Measurements from ENCODE around the gene MESP1. TPM values are rescaled to one million over a fixed set of nuclear protein-coding genes. Genes with fewer than 3 reads are reported as not detected.

Gene MESP1
- total RNA-seq, 1 experiment from 2014 or later = 8.8 TPM

- DNase-seq (ENCODE audit: low read depth, low spot score) (no peak), ATAC-seq (no peak)
- Histone ChIP-seq H3K9me3 (ENCODE audit: control insufficient read depth in 1 of 2, insufficient read depth in 1 of 2, low read depth in 1 of 2, low read length in 2 of 2) (no peaks in the 10 kb centered on the region), H3K4me3 (replicated peaks in 1 of 2; ENCODE audit: low read depth in 1 of 2, low read length in 2 of 2) (no peak overlapping the region), H3K9ac (ENCODE audit: low read length) (no peak overlapping the region), H3K79me2 (ENCODE audit: insufficient read depth, low read length) (no peaks in the 10 kb centered on the region), H3K9me2 (ENCODE audit: insufficient read depth) (no peaks in the 10 kb centered on the region), H3K4me1 (ENCODE audit: control insufficient read depth in 1 of 2, insufficient read depth in 2 of 2, low read length in 2 of 2) (peaks cover 12 to 53% of the 10 kb centered on the region in 2 experiments), H3K27ac (ENCODE audit: low read depth, low read length) (no peak overlapping the region), H3K4me2 (ENCODE audit: low read length) (no peak overlapping the region), H3K36me3 (ENCODE audit: control insufficient read depth in 1 of 2, insufficient read depth in 2 of 2, low read length in 2 of 2) (no peaks in the 10 kb centered on the region), H4K20me1 (ENCODE audit: insufficient read depth) (no peaks in the 10 kb centered on the region), H2AFZ (ENCODE audit: low read depth, low read length, poor library complexity, severe bottlenecking) (no peak overlapping the region), H3K27me3 (ENCODE audit: insufficient read depth, low read length) (no peaks in the 10 kb centered on the region)
- TF ChIP-seq EGR1 (IDR thresholded peaks at IDR 0.05; ENCODE audit: low read depth) (no peak), CBX3 (IDR thresholded peaks at IDR 0.05; ENCODE audit: low read depth) (no peak), ELF1 (IDR thresholded peaks at IDR 0.05; ENCODE audit: borderline replicate concordance, low read depth) (no peak)
- ChIA-PET RAD21 (ENCODE audit: low non-redundant PET in 1 of 2, low total read pairs in 2 of 2, uncharacterized antibody in 2 of 2, unreplicated experiment in 2 of 2) (no interaction called here), POLR2A (no interaction called here), CTCF (interaction anchor here (1.6 kb wide), 1 partner anchor 17 kb away, joined by 5 read pairs; no protein-coding TSS in a partner anchor)
- BruUV-seq (replicated peaks) = no TSS peak
- intact Hi-C loops (cut with micrococcal nuclease) = no loop called here
Observed at GRCh38 chr15:89777782-89778380, 26.8 kb upstream of the MESP1 start.

DNA sequence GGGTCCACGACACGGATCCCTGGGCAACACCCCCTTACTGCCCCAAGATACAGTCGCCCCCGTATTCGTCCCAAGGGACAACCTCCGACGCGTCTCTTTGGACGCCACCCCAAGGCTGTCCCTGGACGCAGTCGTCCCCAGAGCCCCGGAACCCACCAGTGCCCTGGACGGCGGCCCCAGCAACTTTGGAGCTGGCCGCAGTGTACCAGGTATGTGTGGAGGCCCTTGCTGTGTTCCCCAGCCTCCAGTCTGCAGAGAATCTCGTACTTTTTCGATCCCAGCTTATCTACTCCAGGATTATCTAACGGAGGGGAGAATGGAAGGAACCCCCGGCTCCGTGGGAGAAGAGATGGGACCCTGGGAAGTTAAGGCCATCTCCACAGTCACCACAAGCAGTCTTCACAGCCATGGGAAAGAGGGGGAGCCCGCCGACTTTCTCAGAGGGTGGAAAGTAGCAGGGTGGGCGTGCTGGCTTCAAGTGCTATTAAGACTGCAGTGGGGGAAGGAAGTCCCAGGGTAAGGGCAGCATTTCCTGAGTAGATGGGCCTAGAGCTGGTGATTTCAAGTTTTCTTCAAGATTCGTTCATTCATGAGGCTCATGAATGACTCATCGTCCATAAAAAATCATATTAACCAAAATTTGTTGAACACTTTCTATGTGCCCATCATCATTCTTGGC lies 26.2 kb upstream of the MESP1 start:
- CTCF ChIA-PET = interaction anchor here (1.6 kb wide), 1 partner anchor 16 kb away, joined by 5 read pairs; no protein-coding TSS in a partner anchor
- peak overlapping the region; percentile 40; the same call in 1 of the 2 replicates for H3K9ac ChIP-seq (ENCODE audit: low read length)

More for the DNA sequence above, 26.2 kb upstream of the MESP1 start:
- Histone ChIP-seq H3K27me3 (ENCODE audit: insufficient read depth, low read length) (no peaks in the 10 kb centered on the region), H3K9me3 (ENCODE audit: control insufficient read depth in 1 of 2, insufficient read depth in 1 of 2, low read depth in 1 of 2, low read length in 2 of 2) (no peaks in the 10 kb centered on the region), H3K27ac (ENCODE audit: low read depth, low read length) (no peak overlapping the region; the same call in 1 of the 2 replicates), H3K4me2 (ENCODE audit: low read length) (peak overlapping the region; percentile 75), H3K36me3 (ENCODE audit: control insufficient read depth in 1 of 2, insufficient read depth in 2 of 2, low read length in 2 of 2) (no peaks in the 10 kb centered on the region), H3K9me2 (ENCODE audit: insufficient read depth) (no peaks in the 10 kb centered on the region), H3K79me2 (ENCODE audit: insufficient read depth, low read length) (no peaks in the 10 kb centered on the region), H4K20me1 (ENCODE audit: insufficient read depth) (no peaks in the 10 kb centered on the region), H3K4me1 (ENCODE audit: control insufficient read depth in 1 of 2, insufficient read depth in 2 of 2, low read length in 2 of 2) (peaks cover 9 to 50% of the 10 kb centered on the region in 2 experiments), H2AFZ (ENCODE audit: low read depth, low read length, poor library complexity, severe bottlenecking) (no peak overlapping the region), H3K4me3 (replicated peaks in 1 of 2; ENCODE audit: low read depth in 1 of 2, low read length in 2 of 2) (0 out of 4 replicates have a peak overlapping the region, but pooled peaks of 1 of the 2 experiments have one; percentile 32)
- ATAC-seq = no peak
- no TSS peak for BruUV-seq (replicated peaks)
- ChIA-PET POLR2A (no interaction called here), RAD21 (ENCODE audit: low non-redundant PET in 1 of 2, low total read pairs in 2 of 2, uncharacterized antibody in 2 of 2, unreplicated experiment in 2 of 2) (no interaction called here)
- intact Hi-C loops (cut with micrococcal nuclease) = no loop called here
- TF ChIP-seq EZH2phosphoT487 (IDR thresholded peaks at IDR 0.05; ENCODE audit: borderline replicate concordance) (no peak), ELF1 (IDR thresholded peaks at IDR 0.05; ENCODE audit: borderline replicate concordance, low read depth) (no peak)
- no peak for DNase-seq (ENCODE audit: low read depth, low spot score)
